ENCODE results near the gene TNFRSF21. TPM values are rescaled to one million over a fixed set of nuclear protein-coding genes. Genes with fewer than 3 reads are reported as not detected.

Gene TNFRSF21
- total and polyA plus RNA-seq, 2 of the 8 experiments (the other 6 are each of a cell fraction or from before 2014, with no cell fraction given) = 16.4 to 52.7 TPM

DNA sequence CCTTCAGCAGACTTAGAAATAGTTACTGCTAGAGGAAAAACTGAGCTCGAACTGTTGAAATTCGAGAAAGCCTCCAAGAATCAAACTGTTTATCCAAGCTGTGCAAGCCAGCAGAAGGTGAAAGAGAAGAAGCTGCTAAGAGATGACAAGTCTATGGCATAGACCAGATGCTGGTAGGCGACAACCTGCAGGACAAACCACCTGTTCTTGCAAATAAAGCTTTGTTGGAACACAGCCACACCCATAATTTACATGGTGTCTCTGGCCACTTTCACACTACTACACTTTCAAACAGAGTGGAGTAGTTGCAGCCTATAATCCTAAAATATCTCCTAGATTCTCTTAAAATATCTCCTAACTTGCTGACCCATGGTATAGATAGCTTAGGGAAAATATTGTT, 33.3 kb downstream of the TNFRSF21 start (continued):
- TF ChIP-seq SP1 (IDR thresholded peaks at IDR 0.05; ENCODE audit: low read depth, low read length) = no peak
- TF ChIP-seq CTBP2 (IDR thresholded peaks at IDR 0.05; ENCODE audit: borderline replicate concordance, insufficient read depth, insufficient read length, low read length) = no peak
- TF ChIP-seq GABPA (IDR thresholded peaks at IDR 0.05; ENCODE audit: borderline replicate concordance, insufficient read depth, low read length) = no peak
- TF ChIP-seq JUN (IDR thresholded peaks at IDR 0.05; ENCODE audit: low read depth, low read length) = no peak
- no peak for TF ChIP-seq YY1 (IDR thresholded peaks at IDR 0.05; ENCODE audit: low read depth, low read length)
- TF ChIP-seq POLR2AphosphoS5 (IDR thresholded peaks at IDR 0.05; ENCODE audit: low read depth, low read length) = no peak
